HUDEP-2 (cell line): Measurements from ENCODE around the gene GET3.

ENCODE experiments used
- DNase-seq, 76 experiments: peaks; one replicate each; lab custom pipeline; 2025; ENCODE audit not compliant: unreplicated experiment in 76 of 76; lab: John Stamatoyannopoulos, UW

The GET3 gene

DNA sequence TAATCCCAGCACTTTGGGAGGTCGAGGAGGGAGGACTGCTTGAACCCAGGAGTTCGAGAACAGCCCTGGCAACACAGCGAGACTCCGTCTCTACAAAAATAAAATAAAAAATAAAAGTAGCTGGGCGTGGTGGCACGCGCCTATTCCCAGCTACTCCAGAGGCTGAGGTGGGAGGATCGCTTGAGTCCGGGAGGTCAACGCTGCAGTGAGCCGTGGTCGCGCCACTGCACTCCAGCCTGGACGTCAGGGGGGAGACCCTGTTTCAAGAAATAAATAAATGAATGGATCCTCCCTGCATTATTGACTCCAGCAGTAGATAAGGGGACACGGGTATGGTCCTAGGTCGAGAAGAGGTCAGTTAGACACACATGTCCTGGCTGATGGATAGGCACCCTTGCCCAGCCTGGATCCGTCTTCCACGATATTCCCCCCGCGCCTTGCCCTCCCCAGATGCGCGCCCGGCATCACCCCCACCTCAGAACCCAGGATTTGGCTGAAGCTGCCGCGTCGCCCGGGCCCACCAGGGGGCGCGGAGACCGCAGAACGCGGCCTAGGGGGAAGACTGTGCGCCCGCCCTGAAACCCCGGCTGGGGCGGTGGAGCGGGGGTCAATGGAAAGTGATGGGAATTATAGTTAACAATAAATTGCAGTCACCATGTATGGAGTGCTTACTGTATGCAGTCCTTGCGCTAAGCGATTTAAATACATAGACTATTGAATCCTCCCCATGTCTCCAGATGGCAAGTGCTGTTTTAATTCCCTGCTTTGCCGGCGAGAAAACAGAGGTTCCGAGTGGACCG is 40.1 kb downstream of the GET3 start:
- peak in 65 of 76 experiments; percentile 32 to 86 (median 69) for DNase-seq

GRCh38 chr19:12778017-12778904 is 41.0 kb downstream of the GET3 start:
- peak in 20 of 76 experiments; percentile 28 to 62 (median 44) for DNase-seq

GRCh38 chr19:12778905-12779161 is 41.5 kb downstream of the GET3 start:
- DNase-seq: no peak

DNA sequence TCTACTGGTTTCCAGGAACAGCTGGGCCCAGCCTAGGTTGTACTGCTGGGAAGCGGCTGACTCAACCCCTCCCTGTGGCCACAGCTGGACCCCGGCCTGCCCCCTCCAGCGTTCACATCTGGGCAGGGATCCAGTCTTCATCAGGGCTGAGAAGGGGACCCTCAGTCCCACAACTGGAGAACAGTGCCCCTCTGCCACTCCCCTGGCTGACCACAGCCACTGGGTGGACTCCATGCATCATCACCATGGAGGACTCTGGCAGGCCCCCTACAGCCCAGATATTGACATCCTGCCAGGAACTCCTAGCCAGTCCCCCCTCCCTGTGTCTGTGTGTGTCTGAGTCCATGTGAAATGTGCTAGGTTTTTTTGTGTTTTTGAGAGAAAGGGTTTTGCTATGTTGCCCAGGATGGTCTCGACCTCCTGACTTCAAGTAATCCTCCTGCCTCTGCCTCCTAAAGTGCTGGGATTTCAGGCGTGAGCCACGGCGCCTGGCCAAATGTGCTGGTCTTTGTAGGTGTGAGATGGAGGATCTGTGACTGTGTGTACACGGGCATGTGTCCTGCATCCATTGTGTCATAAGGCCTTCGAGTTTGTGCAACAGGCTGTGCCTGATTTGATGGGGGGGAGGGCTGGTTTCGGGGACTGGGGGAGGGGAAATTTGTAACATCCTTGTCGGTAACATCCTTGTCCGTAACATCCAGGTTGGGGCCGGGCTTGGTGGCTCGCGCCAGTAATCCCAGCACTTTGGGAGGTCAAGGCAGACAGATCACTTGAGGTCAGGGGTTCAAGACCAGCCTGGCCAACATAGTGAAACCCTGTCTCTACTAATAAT is 42.1 kb downstream of the GET3 start:
- DNase-seq: peak in 27 of 76 experiments; percentile 13 to 68 (median 40)

DNA sequence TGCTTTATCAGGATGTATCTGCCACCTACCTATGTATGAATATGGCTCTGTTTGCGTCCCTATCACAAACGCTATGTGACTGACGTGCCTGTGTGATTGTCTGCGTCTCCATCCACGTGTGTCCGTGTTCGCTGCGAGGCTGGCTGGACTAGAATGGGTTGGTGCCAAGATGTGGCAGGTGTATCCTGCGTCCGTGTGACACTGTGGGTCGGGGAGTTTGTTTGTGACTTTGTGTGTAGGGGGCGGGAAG is 44.8 kb downstream of the GET3 start:
- peak in 3 of 76 experiments; percentile 45 to 88 (median 57) for DNase-seq

DNA sequence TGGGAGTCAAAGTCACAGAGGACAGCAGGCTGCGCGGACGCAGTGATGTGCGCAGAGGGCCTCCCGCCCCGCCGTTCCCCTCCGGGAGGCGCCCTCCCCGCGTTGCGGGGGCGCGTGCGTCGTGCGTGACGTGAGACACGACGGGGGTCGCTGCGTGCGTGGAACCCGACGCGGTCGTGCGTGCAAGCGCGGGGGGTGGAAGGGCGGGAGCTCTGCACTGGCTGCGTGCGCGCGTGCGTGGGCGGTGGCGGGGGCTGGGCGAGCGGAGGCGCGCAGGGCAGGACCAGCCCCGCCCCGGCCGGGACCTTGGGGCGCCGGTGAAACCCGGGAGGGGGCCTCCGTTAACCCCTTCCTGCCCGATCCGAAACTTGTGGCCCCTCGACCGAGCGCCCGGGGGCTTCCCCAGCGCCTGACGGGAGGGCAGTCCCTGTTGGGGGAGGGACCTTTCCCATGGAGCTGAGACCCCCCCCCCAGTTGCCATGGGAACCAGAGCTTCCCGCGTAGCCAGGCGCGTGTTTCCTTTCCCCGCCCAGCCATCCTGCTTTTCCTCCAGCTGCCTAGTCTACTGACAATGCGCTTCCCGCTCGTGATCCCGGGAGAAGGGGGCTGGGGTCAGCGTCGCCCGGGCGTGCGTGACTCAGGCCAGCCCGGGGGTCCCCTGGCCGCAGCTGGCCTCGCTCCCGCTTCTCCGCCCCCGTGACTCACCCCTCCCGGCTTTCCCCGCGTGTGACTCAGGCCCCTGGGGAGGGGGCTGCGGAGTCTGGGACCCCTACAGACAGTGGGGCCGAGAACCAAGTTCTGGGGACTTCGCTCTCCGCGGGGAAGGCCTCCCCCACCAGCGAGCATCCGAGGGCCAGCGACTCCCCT is 45.4 kb downstream of the GET3 start:
- DNase-seq: peak in 66 of 76 experiments; percentile 29 to 90 (median 77)

DNA sequence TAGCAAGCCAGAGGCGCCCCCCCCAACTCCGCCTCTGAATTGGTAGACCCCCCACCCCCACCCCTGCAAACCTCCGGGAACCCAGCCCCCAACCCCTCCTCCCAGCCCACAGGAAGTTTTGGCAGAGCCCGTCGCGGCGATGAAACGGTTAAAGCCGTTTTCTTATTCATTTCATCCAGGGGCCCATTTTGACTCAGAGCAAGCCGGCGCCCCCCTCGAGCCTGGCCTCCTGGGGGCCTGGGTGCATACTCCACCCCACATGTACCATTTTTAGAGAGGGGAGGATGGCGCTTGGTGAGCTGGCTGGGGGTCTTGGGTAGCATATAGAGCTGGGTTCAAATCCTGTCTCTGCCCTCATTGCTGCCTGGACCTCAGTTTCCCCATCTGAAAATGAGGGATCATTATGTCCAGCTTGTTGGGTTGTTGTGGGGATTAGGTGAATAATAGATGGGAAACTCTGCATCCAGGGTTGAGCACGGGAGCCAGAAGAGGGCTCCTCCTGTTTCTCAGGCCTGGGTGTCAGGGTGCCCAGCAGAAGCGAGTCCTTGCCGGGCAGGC is 46.1 kb downstream of the GET3 start:
- DNase-seq: peak in 1 of 76 experiments; percentile 32

- peak in 11 of 76 experiments; percentile 25 to 72 (median 37) for DNase-seq
Measured at GRCh38 chr19:12783849-12784393, 46.6 kb downstream of the GET3 start.

DNA sequence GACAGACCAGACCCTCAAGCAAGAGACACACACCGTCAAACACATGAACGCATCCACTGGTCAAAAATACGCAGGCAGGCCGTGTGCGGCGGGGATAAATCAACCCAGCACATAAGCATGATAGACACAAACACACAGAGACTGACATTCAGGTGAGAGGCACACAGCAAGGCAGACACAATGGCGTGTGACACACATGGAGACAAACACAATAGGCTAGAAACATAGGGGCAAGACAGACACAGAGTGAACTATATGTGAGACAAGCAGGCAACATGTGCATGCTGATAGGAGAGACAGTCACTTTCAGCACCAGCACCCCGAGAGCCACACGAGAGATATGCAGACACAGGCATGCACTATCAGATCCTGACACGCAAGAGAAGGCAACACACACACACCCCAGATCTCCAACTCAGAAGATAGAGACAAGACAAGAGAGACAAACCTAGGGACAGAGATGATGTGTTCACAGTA is 47.1 kb downstream of the GET3 start:
- DNase-seq: peak in 75 of 76 experiments; percentile 74 to 98 (median 91)

DNA sequence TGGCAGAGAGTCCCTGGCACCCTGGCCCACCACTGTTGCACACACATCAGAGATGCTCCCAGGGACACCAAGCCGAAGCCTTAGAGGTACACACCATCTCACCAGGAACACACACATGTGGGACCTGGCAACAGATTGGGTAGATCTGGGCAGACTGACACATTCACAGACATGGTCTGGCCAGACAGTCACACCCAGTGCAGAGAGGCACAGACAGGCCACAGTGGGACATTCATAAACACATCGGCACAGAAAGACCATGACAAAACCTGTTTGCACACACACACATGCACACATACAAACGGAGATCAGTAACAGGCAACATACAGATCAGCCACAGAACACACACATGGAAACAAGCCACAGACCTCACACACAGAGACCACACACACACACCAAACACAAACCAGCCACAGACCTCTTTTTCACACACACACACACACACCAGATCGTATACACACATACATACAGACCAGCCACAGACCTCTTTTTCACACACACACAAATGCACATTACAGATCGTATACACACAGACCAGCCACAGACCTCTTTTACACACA is 47.7 kb downstream of the GET3 start:
- DNase-seq: peak in 12 of 76 experiments; percentile 48 to 91 (median 74)

GRCh38 chr19:12785431-12786031 is 48.2 kb downstream of the GET3 start:
- DNase-seq: peak in 22 of 76 experiments; percentile 15 to 75 (median 42)

DNA sequence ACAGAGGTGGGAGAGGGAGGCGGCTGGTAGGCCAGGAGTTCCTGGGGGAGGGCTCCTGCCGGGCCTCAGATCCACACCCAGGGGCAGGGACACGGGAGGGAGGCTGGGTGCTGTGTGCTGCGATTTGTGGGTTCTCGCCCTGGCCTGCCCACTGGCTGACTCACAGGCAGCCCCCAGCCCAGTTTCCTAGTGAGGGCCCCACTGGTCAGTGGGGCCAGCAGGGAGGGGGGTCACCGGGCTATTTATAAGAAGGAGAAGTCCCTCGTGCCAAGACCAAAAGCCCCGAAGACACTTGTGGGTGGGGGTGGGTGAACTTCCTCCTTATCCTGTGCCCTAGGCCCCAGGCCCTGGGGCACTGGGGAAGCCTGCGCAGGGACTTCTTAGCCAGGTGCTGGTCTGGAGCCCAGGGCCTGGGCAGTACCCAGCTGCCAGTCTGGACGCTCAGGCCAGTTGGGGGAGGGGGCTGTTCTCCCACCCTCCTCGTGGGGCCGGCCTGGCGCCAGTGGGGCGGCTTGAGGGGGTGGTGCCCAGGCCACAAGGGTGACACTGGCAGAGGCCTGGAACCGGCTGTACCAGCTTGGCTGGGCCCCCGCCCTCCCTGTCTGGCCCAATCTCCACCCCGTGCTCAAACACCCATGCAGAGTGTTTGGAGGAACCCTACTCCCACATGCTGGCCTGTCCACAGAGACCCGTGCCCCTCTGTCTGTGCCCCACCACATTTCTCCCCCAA is 49.0 kb downstream of the GET3 start:
- DNase-seq: peak in 59 of 76 experiments; percentile 20 to 83 (median 64)

DNA sequence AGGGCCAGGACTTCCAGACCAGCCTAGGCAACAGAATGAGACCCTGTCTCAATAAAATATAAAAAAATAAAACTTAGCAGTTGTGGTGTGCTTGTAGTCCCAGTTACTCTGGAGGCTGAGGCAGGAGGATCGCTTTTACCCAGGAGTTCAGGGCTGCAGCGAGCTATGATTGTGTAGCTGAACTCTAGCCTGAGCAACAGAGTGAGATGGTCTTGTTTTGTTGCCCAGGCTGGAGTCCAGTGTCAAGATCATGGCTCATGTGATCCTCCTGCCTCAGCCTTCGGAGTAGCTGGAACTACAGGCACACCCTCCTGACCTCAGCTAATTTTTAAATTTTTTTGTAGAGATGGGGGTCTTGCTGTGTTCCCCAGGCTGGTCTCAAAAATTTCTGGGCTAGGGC is 49.7 kb downstream of the GET3 start:
- DNase-seq: peak in 2 of 76 experiments; percentile 35 to 43

DNA sequence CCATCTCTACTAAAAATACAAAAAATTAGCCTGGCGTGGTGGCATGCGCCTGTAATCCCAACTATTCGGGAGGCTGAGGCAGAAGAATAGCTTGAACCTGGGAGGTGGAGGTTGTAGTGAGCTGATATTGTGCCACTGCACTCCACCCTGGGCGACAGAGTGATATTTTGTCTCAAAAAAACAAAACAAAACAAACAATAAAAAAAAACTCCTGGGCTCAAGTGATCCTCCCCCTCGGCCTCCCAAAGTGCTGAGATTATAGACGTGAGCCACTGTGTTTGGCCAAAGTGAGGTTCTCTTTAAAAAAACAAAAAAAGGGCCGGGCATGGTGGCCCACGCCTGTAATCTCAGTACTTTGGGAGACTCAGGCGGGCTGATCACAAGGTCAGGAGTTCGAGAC is 50.2 kb downstream of the GET3 start:
- no peak for DNase-seq

DNA sequence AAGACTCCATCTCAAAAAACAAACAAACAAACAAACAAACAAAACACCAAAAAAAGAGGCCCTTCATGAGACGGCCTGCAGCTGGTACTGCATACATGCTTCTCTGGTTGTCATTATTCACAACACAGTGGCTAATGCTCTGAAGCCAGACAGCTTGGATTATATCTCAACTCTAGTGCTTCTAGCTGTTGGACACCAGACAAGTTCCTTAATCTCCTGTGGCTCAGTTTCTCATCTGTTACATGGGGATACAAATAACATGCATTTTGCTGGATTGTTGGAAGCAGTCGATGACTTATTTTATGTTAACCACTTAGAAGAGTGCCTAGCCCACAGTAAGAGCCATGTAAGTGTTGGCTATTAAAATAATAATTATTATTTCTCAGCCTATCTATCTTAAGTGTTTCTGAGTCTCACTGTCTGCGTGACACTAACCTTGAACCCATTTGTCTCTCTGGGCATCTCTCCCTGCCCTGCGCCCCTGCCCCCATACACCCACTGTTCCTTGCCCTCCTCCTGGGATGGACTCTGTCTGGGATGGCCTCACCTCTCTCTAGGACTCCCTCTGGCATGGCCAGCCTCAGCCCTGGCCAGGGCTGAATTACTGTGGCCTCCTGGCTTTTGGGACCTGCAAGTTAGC is 50.9 kb downstream of the GET3 start:
- DNase-seq: peak in 15 of 76 experiments; percentile 17 to 63 (median 36)

DNA sequence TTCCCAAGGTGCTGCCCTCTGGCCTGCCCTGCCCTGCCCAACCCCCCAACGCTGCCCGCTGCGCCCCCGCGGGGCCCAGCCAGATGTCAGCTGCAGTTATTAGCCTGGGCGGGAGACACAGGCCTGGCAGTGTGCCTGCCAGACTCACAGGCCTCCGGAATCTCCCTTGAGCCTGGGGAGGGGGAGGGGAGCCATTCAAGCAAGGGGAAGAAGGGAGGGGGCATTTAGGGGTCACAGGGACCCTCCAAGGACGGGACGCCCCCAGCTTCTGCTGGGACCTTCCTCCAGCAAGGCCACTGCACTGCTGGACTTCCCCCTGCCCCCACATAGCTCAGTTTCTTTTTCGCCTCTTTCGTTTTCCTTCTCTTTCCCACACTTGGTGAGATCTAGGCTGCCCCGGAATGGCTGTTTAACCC is 51.4 kb downstream of the GET3 start:
- peak in 73 of 76 experiments; percentile 42 to 96 (median 86) for DNase-seq
